Measurements from ENCODE around the gene THNSL1.

GRCh38 chr10:25063157-25063556, 46.7 kb downstream of the THNSL1 start:
- no peak for TF ChIP-seq RXRA (IDR thresholded peaks at IDR 0.05; ENCODE audit: insufficient read depth, low read depth, low read length)
- TF ChIP-seq EP300 (IDR thresholded peaks at IDR 0.05; ENCODE audit: borderline replicate concordance in 1 of 2, low read depth in 2 of 2, low read length in 2 of 2) = no peak
- TF ChIP-seq JUND (IDR thresholded peaks at IDR 0.05; ENCODE audit: low read length) = no peak
- no peak for TF ChIP-seq CTCF (IDR thresholded peaks at IDR 0.05; ENCODE audit: control extremely low read depth in 1 of 3, insufficient read depth in 1 of 3, low read depth in 1 of 3, low read length in 3 of 3)
- no peak for TF ChIP-seq RAD21 (IDR thresholded peaks at IDR 0.05 in 1 of 2, conservative IDR thresholded peaks at IDR 0.05 in 1 of 2; ENCODE audit: low read depth in 2 of 2, low read length in 2 of 2)
- TF ChIP-seq BRCA1 (IDR thresholded peaks at IDR 0.05; ENCODE audit: low read depth, low read length) = no peak
- TF ChIP-seq POLR2A (IDR thresholded peaks at IDR 0.05; ENCODE audit: control extremely low read depth in 1 of 2, low read depth in 2 of 2, low read length in 2 of 2) = no peak
- TF ChIP-seq BCL11A (IDR thresholded peaks at IDR 0.05; ENCODE audit: low read depth in 2 of 2, low read length in 2 of 2) = no peak
- TF ChIP-seq RFX5 (IDR thresholded peaks at IDR 0.05; ENCODE audit: borderline replicate concordance, low read depth, low read length) = no peak
